Fibroblast of skin of right quadriceps (primary cell): ENCODE data around the gene ZC3HAV1.
"Not testable (repeated sequence)": the region's sequence is repeated elsewhere in the genome, so short reads cannot be mapped to it uniquely, and the experiment has no call there.

ENCODE experiments used
- DNase-seq: peaks from one replicate; pipeline ENCODE4 v3.0.0-alpha.2; 2013

Gene ZC3HAV1

GRCh38 chr7:139109188-139109982 lies at the start of gene ZC3HAV1:
Gene ZC3HAV1, minus strand, starts transcription at chr7:139109720. Its CDS starts 389 bp downstream, at chr7:139109331.
- DNase-seq = peak; percentile 85

GRCh38 chr7:139153832-139154231 lies 44.3 kb upstream of the ZC3HAV1 start:
- DNase-seq = peak; percentile 55

- no peak for DNase-seq
Measured at GRCh38 chr7:139152149-139152548, 42.6 kb upstream of the ZC3HAV1 start.

- DNase-seq = no peak
Measured at GRCh38 chr7:139139150-139139549, 29.6 kb upstream of the ZC3HAV1 start.

GRCh38 chr7:139133335-139134139 lies 24.0 kb upstream of the ZC3HAV1 start:
- peak; percentile 87 for DNase-seq

GRCh38 chr7:139132887-139133286 lies 23.4 kb upstream of the ZC3HAV1 start:
- DNase-seq = no peak

GRCh38 chr7:139131601-139132041 lies 22.1 kb upstream of the ZC3HAV1 start:
- DNase-seq = no peak

- DNase-seq = not testable (repeated sequence)
Measured at GRCh38 chr7:139129814-139130213, 20.3 kb upstream of the ZC3HAV1 start.

- DNase-seq = no peak
Measured at GRCh38 chr7:139127648-139128047, 18.1 kb upstream of the ZC3HAV1 start.

GRCh38 chr7:139125657-139126056 lies 16.1 kb upstream of the ZC3HAV1 start:
- no peak for DNase-seq

- not testable (repeated sequence) for DNase-seq
Measured at GRCh38 chr7:139124995-139125394, 15.5 kb upstream of the ZC3HAV1 start.

- DNase-seq = no peak
Measured at GRCh38 chr7:139124084-139124914, 14.8 kb upstream of the ZC3HAV1 start.

GRCh38 chr7:139119486-139119849 lies 9.9 kb upstream of the ZC3HAV1 start:
- DNase-seq = no peak

GRCh38 chr7:139118805-139119485 lies 9.4 kb upstream of the ZC3HAV1 start:
- DNase-seq = no peak

- DNase-seq = peak; percentile 22
Measured at GRCh38 chr7:139118234-139118804, 8.8 kb upstream of the ZC3HAV1 start.

- DNase-seq = no peak
Measured at GRCh38 chr7:139117599-139118233, 8.2 kb upstream of the ZC3HAV1 start.

GRCh38 chr7:139116999-139117398 lies 7.5 kb upstream of the ZC3HAV1 start:
- DNase-seq = no peak

- no peak for DNase-seq
Measured at GRCh38 chr7:139115104-139115503, 5.6 kb upstream of the ZC3HAV1 start.

- DNase-seq = no peak
Measured at GRCh38 chr7:139114585-139114984, 5.1 kb upstream of the ZC3HAV1 start.

- DNase-seq = no peak
Measured at GRCh38 chr7:139114018-139114417, 4.5 kb upstream of the ZC3HAV1 start.

GRCh38 chr7:139112741-139113250 lies 3.3 kb upstream of the ZC3HAV1 start:
- no peak for DNase-seq
